OCI-LY1 (cell line): ENCODE data around the gene FAM222A.

Source experiments
- CTCF ChIP-seq: fragments of 200-600 bp; sonication (generic), shearing (Covaris generic); IDR thresholded peaks from 2 replicates; pipeline ENCODE4 v1.5.1; 2017; ENCODE audit warnings: mild to moderate bottlenecking, antibody characterized with exemption, low read length, moderate library complexity, mixed read lengths
- EZH2 ChIP-seq: fragments of 200-600 bp; sonication (generic), shearing (Covaris generic); IDR thresholded peaks from 2 replicates; pipeline ENCODE4 v1.8.0; 2017; ENCODE audit warnings: borderline replicate concordance, mixed run types, mild to moderate bottlenecking, antibody characterized with exemption, low read length, moderate library complexity, mixed read lengths

DNA sequence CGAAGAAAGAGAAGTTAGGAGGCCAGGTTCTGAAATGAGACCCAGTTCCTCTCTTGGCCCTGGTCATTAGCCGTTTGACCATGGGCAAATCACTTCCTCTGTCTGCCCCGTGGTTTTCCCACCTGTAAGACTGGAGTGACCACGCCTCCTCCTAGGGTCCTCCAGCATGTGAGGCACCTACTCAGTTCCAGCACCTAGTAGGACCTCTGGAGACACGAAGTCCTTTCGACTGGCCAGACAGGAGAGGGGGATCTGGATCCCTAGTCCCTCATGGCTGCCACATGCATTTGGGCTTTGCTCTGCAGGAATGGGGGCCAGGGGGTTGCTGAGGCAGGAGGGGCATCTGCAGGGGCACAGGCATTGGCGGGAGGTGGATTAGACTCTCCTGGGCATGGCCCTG lies 103.2 kb downstream of the FAM222A start:
- TF ChIP-seq CTCF (no peak), EZH2 (no peak)
